Left renal pelvis (tissue), 4 donors: ENCODE measurements around the gene GGT5. TPM values are rescaled to one million over a fixed set of nuclear protein-coding genes. Genes with fewer than 3 reads are reported as not detected.
A peak's percentile ranks its signal among the peaks of the same experiment; 100 is the strongest.
"Not testable (repeated sequence)": the region's sequence is repeated elsewhere in the genome, so short reads cannot be mapped to it uniquely, and the experiment has no call there.

Experiments used
- DNase-seq, 4 donors: peaks; one replicate each; pipeline ENCODE4 v3.0.0-alpha.2; 2013; ENCODE audit warnings: low read depth in 4 of 4, low spot score in 3 of 4
- polyA plus RNA-seq, 4 donors: library from polyadenylated mRNA; unstranded; fragments of 120-200 nt; gene quantifications; one replicate each; pipeline ENCODE4 v1.2.1, GENCODE V29; 2013; ENCODE audit not compliant: insufficient read length in 4 of 4

The GGT5 gene
- polyA plus RNA-seq = 10 to 100 TPM; 13.6 to 29.3 (median 16.4) TPM

- not testable (repeated sequence) for DNase-seq
Observed at GRCh38 chr22:24245030-24245431, at the start of gene GGT5. Gene GGT5, minus strand, starts transcription at chr22:24245082. Its CDS starts 357 bp downstream, at chr22:24244725.

GRCh38 chr22:24292202-24292830 lies 47.4 kb upstream of the GGT5 start:
- not testable (repeated sequence) for DNase-seq

GRCh38 chr22:24291515-24292201 lies 46.8 kb upstream of the GGT5 start:
- no peak for DNase-seq

GRCh38 chr22:24290459-24290858 lies 45.6 kb upstream of the GGT5 start:
- DNase-seq = no peak

GRCh38 chr22:24289741-24290163 lies 44.9 kb upstream of the GGT5 start:
- no peak for DNase-seq

GRCh38 chr22:24289114-24289513 lies 44.2 kb upstream of the GGT5 start:
- no peak for DNase-seq

GRCh38 chr22:24287801-24288200 lies 42.9 kb upstream of the GGT5 start:
- DNase-seq = not testable (repeated sequence)

- not testable (repeated sequence) for DNase-seq
Observed at GRCh38 chr22:24287212-24287611, 42.3 kb upstream of the GGT5 start.

GRCh38 chr22:24285245-24285644 lies 40.4 kb upstream of the GGT5 start:
- DNase-seq = no peak

GRCh38 chr22:24284747-24285203 lies 39.9 kb upstream of the GGT5 start:
- no peak for DNase-seq

GRCh38 chr22:24282401-24282800 lies 37.5 kb upstream of the GGT5 start:
- no peak for DNase-seq

GRCh38 chr22:24280363-24280762 lies 35.5 kb upstream of the GGT5 start:
- DNase-seq = not testable (repeated sequence)

GRCh38 chr22:24274696-24275405 lies 30.0 kb upstream of the GGT5 start:
- DNase-seq = not testable (repeated sequence)

- not testable (repeated sequence) for DNase-seq
Observed at GRCh38 chr22:24273906-24274305, 29.0 kb upstream of the GGT5 start.

- not testable (repeated sequence) for DNase-seq
Observed at GRCh38 chr22:24273031-24273430, 28.1 kb upstream of the GGT5 start.

GRCh38 chr22:24271386-24271854 lies 26.5 kb upstream of the GGT5 start:
- no peak for DNase-seq

- peak; percentile 77 to 89 (median 86) for DNase-seq
Observed at GRCh38 chr22:24270556-24271385, 25.9 kb upstream of the GGT5 start, which contains the start of gene SPECC1L. Gene SPECC1L, plus strand, starts transcription at chr22:24270831. Its CDS starts 31,401 bp downstream, at chr22:24302232.

GRCh38 chr22:24266495-24266894 lies 21.6 kb upstream of the GGT5 start:
- DNase-seq = not testable (repeated sequence)

- DNase-seq = no peak
Observed at GRCh38 chr22:24265734-24266133, 20.9 kb upstream of the GGT5 start.

GRCh38 chr22:24264329-24264896 lies 19.5 kb upstream of the GGT5 start:
- DNase-seq = not testable (repeated sequence)
